OCI-LY7 (cell line): ENCODE results near the gene SENP6. TPM values are rescaled to one million over a fixed set of nuclear protein-coding genes. Genes with fewer than 3 reads are reported as not detected.
"Not testable (repeated sequence)": the region's sequence is repeated elsewhere in the genome, so short reads cannot be mapped to it uniquely, and the experiment has no call there.

ENCODE experiments used
- BruUV-seq: library from RNA; stranded (reverse); fragments of 400-500 nt; replicated peaks from 2 replicates; lab custom pipeline; 2021; lab: Mats Ljungman, UMichigan
- CTCF ChIA-PET: fragments of 300-600 bp; sonication (Branson Sonifier 250); formaldehyde crosslinking; loops from one replicate; lab custom pipeline; 2022; ENCODE audit warnings: antibody characterized with exemption; ENCODE audit not compliant: unreplicated experiment; lab: Charles Lee
- POLR2A ChIA-PET: fragments of 300-600 bp; sonication (Branson Sonifier 250); formaldehyde crosslinking; loops from one replicate; lab custom pipeline; 2022; ENCODE audit warnings: antibody characterized with exemption; lab: Charles Lee
- DNase-seq: peaks from one replicate; pipeline ENCODE4 v3.0.0-alpha.2; 2015; ENCODE audit warnings: low spot score
- H2AFZ ChIP-seq: fragments of 200-600 bp; sonication (generic), shearing (Covaris generic); 2 replicates; pipeline ENCODE4 v1.6.1; 2014; ENCODE audit warnings: mild to moderate bottlenecking, antibody characterized with exemption, low read length, moderate library complexity
- H3K27ac ChIP-seq: fragments of 200-600 bp; sonication (generic); 2 replicates; pipeline ENCODE4 v1.5.1; 2014; ENCODE audit warnings: mixed run types, low read depth, mild to moderate bottlenecking, moderate library complexity, low read length, inconsistent platforms; ENCODE audit not compliant: poor library complexity, severe bottlenecking
- H3K36me3 ChIP-seq: fragments of 200-600 bp; sonication (generic); 2 replicates; pipeline ENCODE4 v1.6.1; 2014; ENCODE audit warnings: mild to moderate bottlenecking, antibody characterized with exemption, low read length, moderate library complexity, mixed read lengths; ENCODE audit not compliant: insufficient read depth
- H3K4me1 ChIP-seq: fragments of 200-600 bp; sonication (generic); 2 replicates; pipeline ENCODE4 v1.5.1; 2014; ENCODE audit warnings: mild to moderate bottlenecking, low read length; ENCODE audit not compliant: insufficient read depth, poor library complexity, severe bottlenecking
- H3K4me2 ChIP-seq: fragments of 200-600 bp; sonication (generic); 2 replicates; pipeline ENCODE4 v1.6.1; 2014; ENCODE audit warnings: mild to moderate bottlenecking, low read length
- H3K4me3 ChIP-seq: fragments of 200-600 bp; sonication (generic); 2 replicates; pipeline ENCODE4 v1.5.1; 2014; ENCODE audit warnings: mild to moderate bottlenecking, low read depth, low read length; ENCODE audit not compliant: poor library complexity, severe bottlenecking
- H3K79me2 ChIP-seq: fragments of 200-600 bp; sonication (generic); 2 replicates; pipeline ENCODE4 v1.6.1; 2016; ENCODE audit warnings: low read depth, mild to moderate bottlenecking, low read length, moderate library complexity, mixed read lengths; ENCODE audit not compliant: insufficient read depth
- H3K9me2 ChIP-seq: fragments of 200-600 bp; sonication (generic); 2 replicates; pipeline ENCODE4 v1.6.1; 2016; ENCODE audit warnings: mild to moderate bottlenecking, low read length, mixed read lengths; ENCODE audit not compliant: insufficient read depth
- H3K9me3 ChIP-seq: fragments of 200-600 bp; sonication (generic); 2 replicates; pipeline ENCODE4 v1.6.1; 2014; ENCODE audit warnings: mild to moderate bottlenecking, mixed run types, low read length, mixed read lengths
- H4K20me1 ChIP-seq: fragments of 200-600 bp; sonication (generic); 2 replicates; pipeline ENCODE4 v1.6.1; 2014; ENCODE audit warnings: mild to moderate bottlenecking, antibody characterized with exemption, low read length, moderate library complexity, mixed read lengths; ENCODE audit not compliant: insufficient read depth
- EZH2phosphoT487 ChIP-seq: fragments of 200-600 bp; sonication (generic); IDR thresholded peaks from 2 replicates; pipeline ENCODE4 v1.6.1; 2018; ENCODE audit warnings: low read depth, borderline replicate concordance, mild to moderate bottlenecking, mixed run types, antibody characterized with exemption, low read length, moderate library complexity, mixed read lengths
- intact Hi-C: fragments of 100-400 bp; cut with micrococcal nuclease; formaldehyde crosslinking; loops from one replicate; pipeline ENCODE4 v1.10.0; 2022; ENCODE audit not compliant: unreplicated experiment
- total RNA-seq, 2 experiments: library from RNA; depleted of rRNA in 1 of 2; stranded (reverse); fragments of >200 nt in 1 of 2; shearing (Covaris generic) in 1 of 2; gene quantifications; 2 replicates each; pipeline ENCODE4 v1.2.3, GENCODE V29; 2014 to 2022
- TF ChIP-seq, protein P1 (sequence below): fragments of 200-600 bp; sonication (generic); conservative IDR thresholded peaks from 2 replicates; pipeline ENCODE4 v1.5.1; 2014; ENCODE audit warnings: mild to moderate bottlenecking, antibody characterized with exemption, low read length, moderate library complexity, mixed read lengths

SENP6 gene
- total RNA-seq, 2 experiments from 2014 or later: 61.1 to 85.4 TPM

GRCh38 chr6:75691012-75691411 lies 89.3 kb downstream of the SENP6 start:
- Histone ChIP-seq H3K9me3 (no peaks in the 10 kb centered on the region), H3K79me2 (no peaks in the 10 kb centered on the region), H4K20me1 (no peaks in the 10 kb centered on the region), H3K36me3 (peaks cover 67% of the 10 kb centered on the region), H3K4me3 (no peak overlapping the region), H3K4me1 (no peaks in the 10 kb centered on the region), H3K9me2 (no peaks in the 10 kb centered on the region), H3K27ac (no peak overlapping the region), H3K4me2 (no peak overlapping the region), H2AFZ (no peak overlapping the region)
- no peak for DNase-seq
- TF ChIP-seq, protein P1, sequence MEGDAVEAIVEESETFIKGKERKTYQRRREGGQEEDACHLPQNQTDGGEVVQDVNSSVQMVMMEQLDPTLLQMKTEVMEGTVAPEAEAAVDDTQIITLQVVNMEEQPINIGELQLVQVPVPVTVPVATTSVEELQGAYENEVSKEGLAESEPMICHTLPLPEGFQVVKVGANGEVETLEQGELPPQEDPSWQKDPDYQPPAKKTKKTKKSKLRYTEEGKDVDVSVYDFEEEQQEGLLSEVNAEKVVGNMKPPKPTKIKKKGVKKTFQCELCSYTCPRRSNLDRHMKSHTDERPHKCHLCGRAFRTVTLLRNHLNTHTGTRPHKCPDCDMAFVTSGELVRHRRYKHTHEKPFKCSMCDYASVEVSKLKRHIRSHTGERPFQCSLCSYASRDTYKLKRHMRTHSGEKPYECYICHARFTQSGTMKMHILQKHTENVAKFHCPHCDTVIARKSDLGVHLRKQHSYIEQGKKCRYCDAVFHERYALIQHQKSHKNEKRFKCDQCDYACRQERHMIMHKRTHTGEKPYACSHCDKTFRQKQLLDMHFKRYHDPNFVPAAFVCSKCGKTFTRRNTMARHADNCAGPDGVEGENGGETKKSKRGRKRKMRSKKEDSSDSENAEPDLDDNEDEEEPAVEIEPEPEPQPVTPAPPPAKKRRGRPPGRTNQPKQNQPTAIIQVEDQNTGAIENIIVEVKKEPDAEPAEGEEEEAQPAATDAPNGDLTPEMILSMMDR: no peak
- TF ChIP-seq EZH2phosphoT487: no peak
- ChIA-PET POLR2A (interaction anchor here (0.7 kb wide), 3 partner anchors 130 to 1502 kb away, joined by 3 to 4 read pairs (median 3); no protein-coding TSS in a partner anchor), CTCF (no interaction called here)
- intact Hi-C loops: no loop called here
- no TSS peak for BruUV-seq

DNA sequence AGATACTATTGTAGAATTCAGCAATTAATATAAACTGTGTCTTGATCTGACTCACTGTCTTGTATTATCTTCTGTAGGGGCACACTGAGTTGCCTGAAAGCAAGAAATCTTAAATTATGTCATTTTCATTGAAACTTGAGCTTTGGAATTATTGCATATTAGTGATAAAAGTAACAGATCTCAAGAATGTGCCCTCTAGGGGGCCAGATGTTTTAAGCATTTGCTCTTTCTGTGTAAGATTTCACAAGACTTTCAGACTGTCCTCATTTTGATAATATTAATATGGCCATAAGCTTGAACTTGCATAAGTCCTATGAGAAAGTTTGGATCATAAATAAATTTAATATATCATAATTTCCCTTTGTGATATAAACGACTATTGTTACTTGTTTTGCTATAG lies 91.9 kb downstream of the SENP6 start:
- H2AFZ ChIP-seq: no peak overlapping the region
- H3K27ac ChIP-seq: no peak overlapping the region
- no peaks in the 10 kb centered on the region for H4K20me1 ChIP-seq
- no TSS peak for BruUV-seq
- H3K36me3 ChIP-seq: peaks cover 75% of the 10 kb centered on the region
- no peaks in the 10 kb centered on the region for H3K9me2 ChIP-seq
- H3K79me2 ChIP-seq: no peaks in the 10 kb centered on the region
- H3K4me1 ChIP-seq: no peaks in the 10 kb centered on the region
- POLR2A ChIA-PET: interaction anchor here (0.8 kb wide), 1 partner anchor 23 kb away, joined by 7 read pairs; no protein-coding TSS in a partner anchor
- no peak for DNase-seq
- H3K4me3 ChIP-seq: no peak overlapping the region
- intact Hi-C loops: no loop called here
- CTCF ChIA-PET: no interaction called here
- no peak overlapping the region for H3K4me2 ChIP-seq
- H3K9me3 ChIP-seq: no peaks in the 10 kb centered on the region
- no peak for TF ChIP-seq EZH2phosphoT487
- TF ChIP-seq, protein P1: peak; percentile 56

DNA sequence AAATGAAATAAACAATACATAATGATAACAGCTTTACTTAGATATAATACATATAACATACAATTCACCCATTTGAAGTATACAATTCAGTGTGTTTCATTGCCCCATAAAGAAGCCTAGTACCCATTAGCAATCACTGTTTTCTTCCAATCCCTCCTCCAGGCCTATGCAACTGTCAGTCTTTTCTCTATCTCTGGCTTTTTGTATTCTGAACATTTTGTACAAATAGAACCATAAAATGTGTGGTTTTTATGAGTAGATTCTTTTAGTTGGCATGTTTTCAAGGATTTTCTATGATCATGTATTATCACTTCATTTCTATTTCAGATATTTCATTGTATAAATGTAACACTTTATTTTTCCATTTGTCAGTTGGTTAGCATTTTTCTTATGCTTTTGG lies 92.7 kb downstream of the SENP6 start:
- DNase-seq: no peak
- Histone ChIP-seq H3K4me1 (no peaks in the 10 kb centered on the region), H3K27ac (no peak overlapping the region), H3K4me3 (no peak overlapping the region), H3K9me2 (no peaks in the 10 kb centered on the region), H4K20me1 (no peaks in the 10 kb centered on the region), H3K4me2 (no peak overlapping the region), H2AFZ (no peak overlapping the region), H3K9me3 (no peaks in the 10 kb centered on the region), H3K79me2 (no peaks in the 10 kb centered on the region), H3K36me3 (peaks cover 73% of the 10 kb centered on the region)
- ChIA-PET POLR2A (no interaction called here), CTCF (no interaction called here)
- BruUV-seq: no TSS peak
- TF ChIP-seq, protein P1: no peak
- no peak for TF ChIP-seq EZH2phosphoT487
- intact Hi-C loops: no loop called here

DNA sequence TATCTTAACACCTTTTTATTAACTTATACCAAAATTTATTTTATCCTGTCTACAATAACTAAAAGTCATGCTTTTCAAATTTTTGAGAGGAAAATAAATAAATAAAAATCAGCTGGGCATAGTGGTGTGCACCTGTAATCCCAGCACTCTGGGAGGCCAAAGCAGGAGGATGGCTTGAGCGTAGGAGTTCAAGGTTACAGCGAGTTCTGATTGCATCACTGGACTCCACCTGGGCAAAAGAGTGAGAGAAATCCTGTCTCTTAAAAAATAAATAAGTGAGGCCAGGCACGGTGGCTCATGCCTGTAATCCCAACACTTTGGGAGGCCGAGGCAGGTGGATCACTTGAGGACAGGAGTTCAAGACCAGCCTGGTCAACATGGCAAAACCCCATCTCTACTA lies 106.7 kb downstream of the SENP6 start:
- peaks cover 57% of the 10 kb centered on the region for H3K36me3 ChIP-seq
- CTCF ChIA-PET, H4K20me1 ChIP-seq, H3K4me2 ChIP-seq, intact Hi-C loops, H3K4me1 ChIP-seq, H3K79me2 ChIP-seq, H3K9me3 ChIP-seq, H3K4me3 ChIP-seq, H3K27ac ChIP-seq, H3K9me2 ChIP-seq, H2AFZ ChIP-seq, DNase-seq, BruUV-seq: not testable (repeated sequence)
- POLR2A ChIA-PET: interaction anchor here (0.6 to 1.1 kb wide), 2 partner anchors 9 to 273 kb away, joined by 3 read pairs; no protein-coding TSS in a partner anchor
